WTC11 (cell line): Measurements from ENCODE around the gene BHLHE23.

Experiments used
- ELF4 ChIP-seq: sonication (generic); formaldehyde crosslinking; IDR thresholded peaks from 2 replicates; pipeline ENCODE4 v1.8.1; 2022; ENCODE audit warnings: low read depth, mild to moderate bottlenecking, moderate library complexity, missing genetic modification reagents
- JUN ChIP-seq: sonication (generic); formaldehyde crosslinking; IDR thresholded peaks from 2 replicates; pipeline ENCODE4 v1.8.0; 2023; ENCODE audit warnings: mild to moderate bottlenecking, missing genetic modification reagents
- ZNF263 ChIP-seq: sonication (generic); formaldehyde crosslinking; IDR thresholded peaks from 2 replicates; pipeline ENCODE4 v1.8.1; 2022; ENCODE audit warnings: low read depth, mild to moderate bottlenecking, moderate library complexity, missing genetic modification reagents
- TF ChIP-seq, protein P1 (sequence below): fragments of 200-600 bp; IDR thresholded peaks from 2 replicates; pipeline ENCODE4 v1.8.0; 2022; ENCODE audit warnings: antibody characterized with exemption
- TF ChIP-seq, protein P2 (sequence below): sonication (generic); formaldehyde crosslinking; IDR thresholded peaks from 2 replicates; pipeline ENCODE4 v1.8.1; 2022; ENCODE audit warnings: mild to moderate bottlenecking, missing genetic modification reagents, moderate library complexity, borderline replicate concordance
- TF ChIP-seq, protein P3 (sequence below): sonication (generic); formaldehyde crosslinking; IDR thresholded peaks from 2 replicates; pipeline ENCODE4 v1.8.0; 2022; ENCODE audit warnings: mild to moderate bottlenecking, missing genetic modification reagents
- TF ChIP-seq, protein P4 (sequence below): sonication (generic); formaldehyde crosslinking; IDR thresholded peaks from 2 replicates; pipeline ENCODE4 v1.8.1; 2022; ENCODE audit warnings: low read depth, mild to moderate bottlenecking, moderate library complexity, missing genetic modification reagents, borderline replicate concordance
- TF ChIP-seq, protein P5 (sequence below): fragments of 250-450 bp; sonication (Bioruptor Pico); IDR thresholded peaks from 2 replicates; pipeline ENCODE4 v1.9.0; 2021; ENCODE audit warnings: moderate library complexity, mild to moderate bottlenecking, inconsistent platforms, borderline replicate concordance

DNA sequence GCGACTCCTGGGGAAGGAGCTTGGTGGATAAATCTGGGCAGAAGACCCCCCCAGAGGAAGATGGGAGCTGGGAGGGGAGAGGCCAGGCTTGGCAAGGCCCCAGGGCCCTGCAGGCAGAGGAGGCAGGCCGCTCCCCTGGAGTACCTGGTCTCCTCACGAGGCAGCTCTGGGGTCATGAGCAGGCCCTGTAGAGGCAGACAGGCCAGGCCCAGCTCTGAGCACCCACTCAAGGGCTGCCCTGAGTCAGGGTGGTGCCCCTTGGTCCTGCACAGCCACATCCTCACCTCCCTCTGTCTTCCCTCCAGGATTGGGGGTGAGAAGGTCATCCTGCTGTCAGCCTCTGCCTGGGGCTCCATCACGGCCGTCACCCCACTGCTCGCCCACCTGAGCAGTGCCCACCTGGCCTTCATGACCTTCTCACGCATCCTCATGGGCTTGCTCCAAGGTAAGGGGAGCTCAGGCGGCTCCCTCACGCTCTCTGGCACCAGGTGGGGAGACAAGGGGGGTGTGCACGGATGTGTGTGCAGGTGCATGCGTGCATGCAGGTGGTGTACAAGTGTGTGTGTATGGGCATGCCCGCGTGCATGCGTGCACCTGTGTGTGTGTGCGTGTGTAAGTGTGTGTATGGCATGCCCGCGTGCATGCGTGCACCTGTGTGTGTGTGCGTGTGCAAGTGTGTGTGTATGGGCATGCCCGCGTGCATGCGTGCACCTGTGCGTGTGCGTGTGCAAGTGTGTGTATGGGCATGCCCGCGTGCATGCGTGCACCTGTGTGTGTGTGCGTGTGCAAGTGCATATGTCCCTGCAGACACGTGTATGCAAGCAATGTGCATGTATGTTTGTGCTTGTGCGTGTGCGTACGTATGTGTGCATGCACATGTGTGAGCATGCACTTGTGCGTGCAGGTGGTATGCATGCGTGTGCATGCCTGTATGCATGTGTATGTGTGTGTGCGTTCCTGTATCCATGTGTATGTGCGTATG, 49.3 kb downstream of the BHLHE23 start:
- TF ChIP-seq, protein P1, sequence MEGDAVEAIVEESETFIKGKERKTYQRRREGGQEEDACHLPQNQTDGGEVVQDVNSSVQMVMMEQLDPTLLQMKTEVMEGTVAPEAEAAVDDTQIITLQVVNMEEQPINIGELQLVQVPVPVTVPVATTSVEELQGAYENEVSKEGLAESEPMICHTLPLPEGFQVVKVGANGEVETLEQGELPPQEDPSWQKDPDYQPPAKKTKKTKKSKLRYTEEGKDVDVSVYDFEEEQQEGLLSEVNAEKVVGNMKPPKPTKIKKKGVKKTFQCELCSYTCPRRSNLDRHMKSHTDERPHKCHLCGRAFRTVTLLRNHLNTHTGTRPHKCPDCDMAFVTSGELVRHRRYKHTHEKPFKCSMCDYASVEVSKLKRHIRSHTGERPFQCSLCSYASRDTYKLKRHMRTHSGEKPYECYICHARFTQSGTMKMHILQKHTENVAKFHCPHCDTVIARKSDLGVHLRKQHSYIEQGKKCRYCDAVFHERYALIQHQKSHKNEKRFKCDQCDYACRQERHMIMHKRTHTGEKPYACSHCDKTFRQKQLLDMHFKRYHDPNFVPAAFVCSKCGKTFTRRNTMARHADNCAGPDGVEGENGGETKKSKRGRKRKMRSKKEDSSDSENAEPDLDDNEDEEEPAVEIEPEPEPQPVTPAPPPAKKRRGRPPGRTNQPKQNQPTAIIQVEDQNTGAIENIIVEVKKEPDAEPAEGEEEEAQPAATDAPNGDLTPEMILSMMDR: no peak
- TF ChIP-seq ZNF263 (CRISPR knock-in tag): no peak
- TF ChIP-seq, protein P2, sequence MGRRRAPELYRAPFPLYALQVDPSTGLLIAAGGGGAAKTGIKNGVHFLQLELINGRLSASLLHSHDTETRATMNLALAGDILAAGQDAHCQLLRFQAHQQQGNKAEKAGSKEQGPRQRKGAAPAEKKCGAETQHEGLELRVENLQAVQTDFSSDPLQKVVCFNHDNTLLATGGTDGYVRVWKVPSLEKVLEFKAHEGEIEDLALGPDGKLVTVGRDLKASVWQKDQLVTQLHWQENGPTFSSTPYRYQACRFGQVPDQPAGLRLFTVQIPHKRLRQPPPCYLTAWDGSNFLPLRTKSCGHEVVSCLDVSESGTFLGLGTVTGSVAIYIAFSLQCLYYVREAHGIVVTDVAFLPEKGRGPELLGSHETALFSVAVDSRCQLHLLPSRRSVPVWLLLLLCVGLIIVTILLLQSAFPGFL: no peak
- TF ChIP-seq, protein P3, sequence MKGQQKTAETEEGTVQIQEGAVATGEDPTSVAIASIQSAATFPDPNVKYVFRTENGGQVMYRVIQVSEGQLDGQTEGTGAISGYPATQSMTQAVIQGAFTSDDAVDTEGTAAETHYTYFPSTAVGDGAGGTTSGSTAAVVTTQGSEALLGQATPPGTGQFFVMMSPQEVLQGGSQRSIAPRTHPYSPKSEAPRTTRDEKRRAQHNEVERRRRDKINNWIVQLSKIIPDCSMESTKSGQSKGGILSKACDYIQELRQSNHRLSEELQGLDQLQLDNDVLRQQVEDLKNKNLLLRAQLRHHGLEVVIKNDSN (CRISPR knock-in tag): no peak
- no peak for TF ChIP-seq ELF4 (CRISPR knock-in tag)
- no peak for TF ChIP-seq JUN
- TF ChIP-seq, protein P4, sequence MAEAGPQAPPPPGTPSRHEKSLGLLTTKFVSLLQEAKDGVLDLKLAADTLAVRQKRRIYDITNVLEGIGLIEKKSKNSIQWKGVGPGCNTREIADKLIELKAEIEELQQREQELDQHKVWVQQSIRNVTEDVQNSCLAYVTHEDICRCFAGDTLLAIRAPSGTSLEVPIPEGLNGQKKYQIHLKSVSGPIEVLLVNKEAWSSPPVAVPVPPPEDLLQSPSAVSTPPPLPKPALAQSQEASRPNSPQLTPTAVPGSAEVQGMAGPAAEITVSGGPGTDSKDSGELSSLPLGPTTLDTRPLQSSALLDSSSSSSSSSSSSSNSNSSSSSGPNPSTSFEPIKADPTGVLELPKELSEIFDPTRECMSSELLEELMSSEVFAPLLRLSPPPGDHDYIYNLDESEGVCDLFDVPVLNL: no peak
- TF ChIP-seq, protein P5, sequence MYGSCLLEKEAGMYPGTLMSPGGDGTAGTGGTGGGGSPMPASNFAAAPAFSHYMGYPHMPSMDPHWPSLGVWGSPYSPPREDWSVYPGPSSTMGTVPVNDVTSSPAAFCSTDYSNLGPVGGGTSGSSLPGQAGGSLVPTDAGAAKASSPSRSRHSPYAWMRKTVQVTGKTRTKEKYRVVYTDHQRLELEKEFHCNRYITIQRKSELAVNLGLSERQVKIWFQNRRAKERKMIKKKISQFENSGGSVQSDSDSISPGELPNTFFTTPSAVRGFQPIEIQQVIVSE: no peak
